Coronary artery (tissue), 2 donors: Measurements from ENCODE around the gene S100A5.

Source experiments
- DNase-seq: peaks from one replicate; pipeline ENCODE4 v3.0.0-alpha.2; 2017; ENCODE audit warnings: low spot score
- H3K27ac ChIP-seq, 2 donors: fragments of 200-600 bp; sonication (generic); one replicate each; pipeline ENCODE4 v1.5.1; 2016 to 2019
- H3K4me3 ChIP-seq: fragments of 200-600 bp; sonication (generic); 2 replicates; pipeline ENCODE4 v1.5.1; 2016; ENCODE audit warnings: mild to moderate bottlenecking, moderate library complexity
- TF ChIP-seq, protein P1 (sequence below): fragments of 200-600 bp; sonication (generic); IDR thresholded peaks from one replicate; pipeline ENCODE4 v1.5.1; 2019; ENCODE audit warnings: antibody characterized with exemption

Gene S100A5

GRCh38 chr1:153571706-153572105 is 31.0 kb upstream of the S100A5 start:
- H3K27ac ChIP-seq: peak overlapping the region; percentile 64 to 82
- no peak overlapping the region for H3K4me3 ChIP-seq
- no peak for DNase-seq
- TF ChIP-seq, protein P1, sequence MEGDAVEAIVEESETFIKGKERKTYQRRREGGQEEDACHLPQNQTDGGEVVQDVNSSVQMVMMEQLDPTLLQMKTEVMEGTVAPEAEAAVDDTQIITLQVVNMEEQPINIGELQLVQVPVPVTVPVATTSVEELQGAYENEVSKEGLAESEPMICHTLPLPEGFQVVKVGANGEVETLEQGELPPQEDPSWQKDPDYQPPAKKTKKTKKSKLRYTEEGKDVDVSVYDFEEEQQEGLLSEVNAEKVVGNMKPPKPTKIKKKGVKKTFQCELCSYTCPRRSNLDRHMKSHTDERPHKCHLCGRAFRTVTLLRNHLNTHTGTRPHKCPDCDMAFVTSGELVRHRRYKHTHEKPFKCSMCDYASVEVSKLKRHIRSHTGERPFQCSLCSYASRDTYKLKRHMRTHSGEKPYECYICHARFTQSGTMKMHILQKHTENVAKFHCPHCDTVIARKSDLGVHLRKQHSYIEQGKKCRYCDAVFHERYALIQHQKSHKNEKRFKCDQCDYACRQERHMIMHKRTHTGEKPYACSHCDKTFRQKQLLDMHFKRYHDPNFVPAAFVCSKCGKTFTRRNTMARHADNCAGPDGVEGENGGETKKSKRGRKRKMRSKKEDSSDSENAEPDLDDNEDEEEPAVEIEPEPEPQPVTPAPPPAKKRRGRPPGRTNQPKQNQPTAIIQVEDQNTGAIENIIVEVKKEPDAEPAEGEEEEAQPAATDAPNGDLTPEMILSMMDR: no peak

DNA sequence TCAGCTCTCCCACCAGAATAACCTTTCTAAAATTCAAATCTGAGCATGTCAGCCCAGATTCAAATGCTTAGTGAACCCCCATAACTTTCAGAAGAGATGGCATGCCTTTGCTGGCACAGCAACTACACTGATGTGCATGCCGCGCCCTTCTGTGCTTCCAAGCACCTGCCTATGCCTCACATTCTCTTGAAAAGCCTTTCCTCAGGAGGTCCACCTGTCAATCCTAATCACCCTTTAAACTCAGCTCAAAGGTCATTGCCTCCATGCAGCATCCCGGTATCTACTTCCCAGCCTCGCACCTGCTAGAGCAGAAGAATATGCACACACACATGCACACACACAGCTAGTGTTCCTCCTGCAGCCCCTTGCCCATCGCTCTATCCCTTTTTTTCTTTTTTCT is 30.1 kb upstream of the S100A5 start:
- Histone ChIP-seq H3K27ac (no peak overlapping the region), H3K4me3 (no peak overlapping the region)
- TF ChIP-seq, protein P1: no peak
- no peak for DNase-seq

DNA sequence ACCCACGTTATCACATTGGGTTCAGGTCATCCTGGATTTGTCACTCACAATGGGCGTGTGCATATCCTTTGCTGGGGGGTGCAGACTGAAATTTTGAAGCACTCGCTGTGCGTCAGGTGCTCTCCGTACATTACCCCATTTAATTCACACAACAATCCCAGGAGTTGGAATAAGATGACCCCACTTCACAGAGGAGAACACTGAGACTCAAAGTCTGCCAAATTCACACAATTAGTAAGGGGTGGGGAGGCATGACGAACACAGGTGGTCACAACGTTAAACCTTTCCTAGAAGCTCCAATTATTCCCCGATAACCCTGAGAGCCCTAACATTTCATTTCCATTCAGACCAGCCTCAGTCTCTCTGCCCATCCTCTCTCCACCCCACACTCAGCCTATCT is 28.7 kb upstream of the S100A5 start:
- TF ChIP-seq, protein P1: no peak
- H3K27ac ChIP-seq: no peak overlapping the region

GRCh38 chr1:153568367-153569099 is 27.8 kb upstream of the S100A5 start:
- peak; percentile 92 for DNase-seq
- peak overlapping the region; percentile 99 to 100 for H3K27ac ChIP-seq
- TF ChIP-seq, protein P1: peak; percentile 98
- peak overlapping the region; percentile 59 for H3K4me3 ChIP-seq

More for the DNA sequence above, 28.7 kb upstream of the S100A5 start:
- no peak overlapping the region for H3K4me3 ChIP-seq
- DNase-seq: no peak

- H3K27ac ChIP-seq: peak overlapping the region; percentile 99 to 100
- TF ChIP-seq, protein P1: no peak
- DNase-seq: no peak
- peak overlapping the region; percentile 59 for H3K4me3 ChIP-seq
Measured at GRCh38 chr1:153567621-153568366, 27.1 kb upstream of the S100A5 start.

DNA sequence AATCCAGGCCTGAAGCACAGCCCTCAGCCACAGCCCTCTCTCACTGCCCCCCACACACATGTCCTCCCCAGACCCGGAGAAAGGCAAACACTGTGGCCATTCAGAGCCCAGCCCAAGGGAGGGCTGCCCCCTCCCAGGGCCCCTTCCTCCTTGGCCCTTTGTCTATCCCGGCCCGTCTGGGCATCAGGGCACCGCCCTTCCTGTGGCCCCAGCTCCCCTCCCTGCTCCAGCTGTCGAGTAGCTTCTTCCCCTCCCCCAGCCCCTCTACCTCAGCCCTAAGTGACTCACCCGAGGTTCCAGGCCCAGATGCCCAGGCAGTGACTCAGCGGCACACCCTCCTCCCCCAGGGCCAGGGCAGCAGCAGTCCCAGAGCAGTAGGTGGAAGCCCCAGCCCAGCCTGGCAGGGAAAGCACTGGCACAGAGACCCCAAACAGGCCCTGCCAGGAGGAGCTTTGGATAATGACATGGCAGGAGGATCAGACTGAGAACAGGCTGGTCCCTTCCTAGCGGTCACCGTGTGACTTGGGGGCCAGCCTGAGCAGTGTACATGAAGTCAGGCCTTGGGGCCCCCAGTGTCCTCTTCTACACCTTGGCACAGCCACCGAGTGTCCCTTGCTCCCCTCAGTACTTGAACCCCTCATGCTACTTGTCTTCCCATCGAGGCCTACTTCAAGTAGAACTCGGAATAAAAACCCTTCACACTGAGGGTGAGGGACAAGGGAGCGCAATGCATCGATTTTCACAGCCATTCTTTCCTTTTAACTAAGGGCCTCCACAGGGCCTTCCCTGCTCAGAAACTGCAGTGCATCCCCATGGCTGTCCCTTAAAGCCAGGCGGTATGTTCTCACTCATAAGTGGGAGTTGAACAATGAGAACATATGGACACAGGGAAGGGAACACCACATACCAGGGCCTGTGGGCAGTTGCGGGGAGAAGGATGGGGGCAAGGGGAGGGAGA is 26.0 kb upstream of the S100A5 start:
- DNase-seq: peak; percentile 99
- TF ChIP-seq, protein P1: no peak
- Histone ChIP-seq H3K27ac (peak overlapping the region; percentile 99 to 100), H3K4me3 (peak overlapping the region; percentile 57)
